NCI-H1092 (cell line): Measurements from ENCODE around the gene HIVEP3.

ENCODE experiments used
- DNase-seq: peaks from one replicate; lab custom pipeline; 2025; lab: John Stamatoyannopoulos, UW

Gene HIVEP3

DNA sequence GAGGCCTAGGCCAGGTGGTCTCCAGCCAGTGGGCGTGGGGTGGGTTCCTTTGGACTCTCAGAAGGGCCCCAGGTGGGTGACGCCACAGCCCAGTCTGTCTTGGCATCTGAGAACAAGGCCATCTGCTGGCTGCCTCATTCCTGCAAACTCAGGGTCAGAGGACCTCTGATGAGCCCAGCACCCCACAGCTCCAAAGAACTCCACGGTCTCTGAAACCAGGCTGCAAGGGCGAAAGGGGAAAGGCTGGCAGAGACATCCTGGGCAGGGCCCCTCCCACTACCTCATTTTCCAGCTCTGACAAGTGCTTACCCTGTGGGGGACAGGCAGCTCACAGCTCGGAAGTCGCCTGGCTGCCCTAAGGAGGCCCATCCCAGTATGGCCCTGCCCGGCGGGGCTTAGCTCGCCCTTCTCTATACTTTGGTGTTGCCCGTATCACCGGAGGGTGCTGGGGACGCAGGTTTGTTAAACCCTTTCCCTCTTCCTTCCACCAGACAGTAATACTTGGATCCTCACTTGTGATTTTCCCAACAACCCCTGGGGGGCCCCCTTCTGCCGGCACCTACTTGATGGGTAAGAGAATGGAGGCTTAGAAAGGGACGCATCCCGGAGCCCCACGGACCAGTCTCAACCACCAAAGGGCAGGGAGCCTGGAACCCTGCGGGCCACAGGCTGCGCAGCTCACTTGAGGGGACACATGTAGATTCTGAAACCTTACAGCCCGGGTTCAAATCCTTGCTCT, 423.3 kb downstream of the HIVEP3 start:
- DNase-seq, result no peak

DNA sequence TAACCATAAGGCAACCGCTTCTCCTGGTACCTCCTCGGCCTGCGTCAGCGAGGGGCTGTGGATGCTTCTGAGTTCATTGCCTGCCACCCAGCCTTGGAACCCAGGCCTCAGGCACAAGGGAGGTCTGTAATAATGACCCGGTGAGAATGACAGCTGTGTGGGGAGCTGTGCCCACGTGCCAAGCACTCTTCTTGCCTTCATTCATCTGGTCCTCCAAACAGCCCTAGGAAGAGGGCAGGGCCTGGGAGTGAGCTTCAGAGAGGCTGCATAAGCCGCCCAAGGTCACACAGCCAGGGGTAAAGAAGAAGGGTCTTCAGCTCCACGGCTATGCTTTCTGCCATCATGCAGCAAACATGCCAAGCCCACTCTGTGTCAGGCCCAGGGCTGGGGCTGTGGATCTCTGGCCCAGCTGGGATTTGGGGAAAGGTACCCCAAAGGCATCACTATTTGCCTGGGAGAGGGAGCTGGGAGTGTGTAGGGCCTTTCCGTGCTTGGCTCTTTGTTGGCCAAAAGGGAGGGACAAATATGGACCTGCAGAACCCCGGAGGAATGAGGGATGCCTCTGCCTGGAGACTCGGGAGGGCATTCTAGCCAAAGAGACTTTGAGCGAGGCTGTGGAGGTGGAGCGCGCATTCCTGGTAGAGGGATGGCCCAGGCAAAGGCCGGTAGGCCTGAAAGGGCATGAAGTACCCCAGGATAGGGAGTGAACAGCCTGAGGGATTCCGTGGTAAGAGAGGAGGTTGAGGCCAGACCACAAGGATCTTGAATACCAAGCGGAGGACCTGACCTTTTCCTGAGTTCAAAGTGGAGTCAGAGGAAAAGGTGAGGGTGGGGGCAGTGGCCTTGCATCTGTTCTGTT, 424.1 kb downstream of the HIVEP3 start:
- DNase-seq, result no peak

DNA sequence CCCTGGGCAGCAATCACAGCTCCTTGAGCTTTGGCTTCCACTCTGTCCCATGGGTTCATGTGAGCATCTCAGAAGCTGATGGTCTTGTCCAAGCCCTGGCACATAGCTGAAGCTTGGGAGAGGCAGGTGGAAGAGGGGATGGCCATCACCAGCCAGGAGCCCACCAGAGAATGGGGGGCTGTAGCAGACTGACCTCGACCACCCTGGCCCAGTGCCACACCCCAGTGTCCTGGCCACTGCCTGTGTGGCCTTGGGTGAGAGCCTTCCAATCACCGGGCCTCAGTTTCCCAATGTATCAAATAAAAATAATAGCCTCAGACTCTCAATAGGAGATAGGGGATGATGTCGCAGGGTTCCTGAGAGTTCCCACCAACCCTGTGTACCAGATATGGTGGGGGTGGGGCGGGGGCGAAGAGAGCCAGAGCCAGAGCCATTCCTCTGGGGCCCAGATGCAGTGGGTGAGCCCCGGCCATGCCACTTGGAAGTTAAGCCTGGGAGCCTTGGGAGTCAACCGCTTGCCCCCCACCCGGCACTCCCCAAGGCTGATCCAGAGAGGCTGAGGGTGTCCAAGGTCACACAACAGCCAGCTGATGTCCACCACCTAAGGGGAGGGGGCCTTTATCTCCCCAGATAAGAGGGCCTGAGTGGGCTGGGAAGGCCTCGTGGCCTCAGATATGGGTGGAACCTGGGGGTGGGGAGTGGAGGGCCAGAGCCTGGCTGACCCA, 424.9 kb downstream of the HIVEP3 start:
- DNase-seq, result no peak

DNA sequence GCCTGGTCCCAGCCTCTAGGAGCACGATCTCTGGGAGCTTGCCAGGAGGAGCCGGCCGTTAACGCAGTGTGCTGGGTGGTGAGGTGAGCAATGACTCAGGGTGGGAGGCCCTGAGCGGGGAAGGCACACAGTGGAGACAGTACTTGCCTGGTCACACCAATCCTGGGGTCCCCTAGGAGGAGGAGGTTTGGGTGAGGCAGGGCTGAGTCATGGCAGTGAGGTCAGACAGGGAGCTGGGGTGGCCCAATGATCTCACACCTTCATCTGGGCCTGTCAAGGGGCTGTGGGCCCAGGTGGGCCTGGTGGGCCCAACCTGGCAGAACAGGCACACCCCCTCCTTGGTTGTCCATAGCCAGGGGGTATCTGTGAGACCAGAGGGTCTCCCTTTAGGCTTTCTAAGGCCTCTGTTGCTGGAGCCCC, 425.6 kb downstream of the HIVEP3 start:
- no peak for DNase-seq

DNA sequence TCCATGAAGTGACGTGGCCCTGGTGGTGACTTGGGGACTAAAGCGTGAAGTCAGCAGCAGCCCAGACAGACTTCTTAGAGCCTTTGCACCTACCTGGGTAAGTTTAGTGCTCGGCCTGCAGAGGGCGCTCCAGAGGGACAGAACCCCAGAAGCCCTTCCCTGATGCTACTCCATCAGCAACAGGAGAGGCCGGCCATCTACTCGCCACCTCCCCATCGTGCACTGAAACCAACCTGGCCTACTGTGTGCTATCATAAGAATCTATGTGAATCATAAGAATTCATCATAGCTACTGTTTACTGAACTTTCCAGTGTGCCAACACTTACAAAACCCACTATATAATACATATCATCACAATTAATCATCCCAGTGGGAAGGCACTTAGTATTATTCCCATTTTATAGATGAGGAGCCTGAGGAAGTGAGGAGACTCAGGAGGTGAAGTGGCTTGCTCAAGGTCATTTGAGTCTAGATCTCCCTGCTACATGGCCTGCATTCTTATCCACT, 426.3 kb downstream of the HIVEP3 start:
- no peak for DNase-seq

DNA sequence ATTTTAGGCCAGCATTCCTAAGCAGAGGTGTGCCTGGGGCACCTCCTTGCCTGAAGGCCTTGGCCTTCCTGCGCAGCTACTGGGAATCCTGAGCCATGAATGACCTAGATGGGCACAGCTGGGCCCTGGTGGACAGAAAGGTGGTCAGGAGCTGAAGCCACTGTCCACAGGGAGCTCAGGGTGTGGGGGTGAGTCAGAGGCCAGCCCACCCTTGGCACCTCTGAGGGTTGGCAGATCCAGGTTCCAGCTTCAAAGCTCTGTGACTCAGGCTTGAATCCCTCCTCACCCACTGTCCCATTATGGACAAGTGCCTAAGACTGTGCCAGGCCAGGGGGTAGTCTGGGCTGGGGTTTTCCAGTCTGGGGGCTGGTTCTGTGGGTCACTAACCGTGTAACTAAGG, 427.8 kb downstream of the HIVEP3 start:
- DNase-seq, result no peak

DNA sequence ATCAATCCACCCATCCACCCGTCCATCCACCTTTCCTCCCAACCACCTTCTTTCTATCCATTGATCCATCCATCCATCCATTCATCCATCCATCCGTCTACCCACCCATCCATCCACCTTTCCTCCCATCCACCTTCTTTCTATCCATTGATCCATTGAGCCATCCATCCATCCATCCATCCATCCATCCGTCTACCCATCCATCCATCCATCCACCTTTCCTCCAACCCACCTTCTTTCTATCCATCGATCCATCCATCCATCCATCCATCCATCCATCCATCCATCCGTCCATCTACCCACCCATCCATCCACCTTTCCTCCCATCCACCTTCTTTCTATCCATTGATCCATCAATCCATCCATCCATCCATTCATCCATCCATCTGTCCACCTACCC, 429.2 kb downstream of the HIVEP3 start:
- DNase-seq, result no peak

DNA sequence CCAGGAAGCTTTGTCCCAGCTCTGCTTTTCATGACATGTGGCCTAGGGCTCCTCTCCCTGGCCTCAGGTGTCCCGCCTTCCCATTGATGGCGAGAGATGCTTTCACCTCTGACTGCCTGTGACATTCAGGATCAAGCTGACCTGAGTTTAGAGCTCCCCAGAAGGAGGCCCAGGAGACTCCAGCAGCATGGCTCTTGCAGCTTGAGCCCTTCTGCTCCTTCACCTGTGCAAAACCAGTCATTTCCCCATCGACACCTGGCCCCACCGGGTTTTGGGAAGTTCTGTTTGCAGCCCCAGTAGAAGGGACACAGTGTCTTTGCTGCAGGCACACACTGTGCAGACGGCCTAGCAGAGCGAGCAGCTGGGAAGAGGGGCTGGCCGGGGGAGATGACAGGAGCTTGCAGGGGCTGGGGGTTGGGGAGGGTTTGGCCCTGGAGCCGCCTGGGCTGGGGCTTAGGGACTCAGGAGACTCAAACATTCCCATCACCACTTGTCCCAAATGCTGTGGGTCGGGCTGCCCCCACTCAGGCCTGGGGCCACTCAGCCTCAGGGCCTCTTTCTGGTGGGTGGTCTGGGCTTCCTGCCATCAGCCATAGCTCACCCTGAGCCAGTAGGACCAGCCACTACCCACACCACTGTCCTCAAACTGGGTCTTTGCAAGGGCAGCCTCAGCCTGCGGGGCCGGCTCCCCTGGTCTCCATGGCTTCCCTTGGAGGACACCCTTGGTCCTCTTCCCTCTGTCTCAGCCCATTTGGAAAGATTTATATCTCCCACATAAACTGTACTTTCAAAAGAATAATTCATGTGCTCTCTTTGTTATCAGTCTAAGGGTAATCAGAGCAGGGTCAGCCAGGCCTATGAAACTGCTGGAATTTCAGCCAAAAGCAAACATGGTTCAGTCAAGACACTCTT, 430.4 kb downstream of the HIVEP3 start:
- DNase-seq, result no peak

DNA sequence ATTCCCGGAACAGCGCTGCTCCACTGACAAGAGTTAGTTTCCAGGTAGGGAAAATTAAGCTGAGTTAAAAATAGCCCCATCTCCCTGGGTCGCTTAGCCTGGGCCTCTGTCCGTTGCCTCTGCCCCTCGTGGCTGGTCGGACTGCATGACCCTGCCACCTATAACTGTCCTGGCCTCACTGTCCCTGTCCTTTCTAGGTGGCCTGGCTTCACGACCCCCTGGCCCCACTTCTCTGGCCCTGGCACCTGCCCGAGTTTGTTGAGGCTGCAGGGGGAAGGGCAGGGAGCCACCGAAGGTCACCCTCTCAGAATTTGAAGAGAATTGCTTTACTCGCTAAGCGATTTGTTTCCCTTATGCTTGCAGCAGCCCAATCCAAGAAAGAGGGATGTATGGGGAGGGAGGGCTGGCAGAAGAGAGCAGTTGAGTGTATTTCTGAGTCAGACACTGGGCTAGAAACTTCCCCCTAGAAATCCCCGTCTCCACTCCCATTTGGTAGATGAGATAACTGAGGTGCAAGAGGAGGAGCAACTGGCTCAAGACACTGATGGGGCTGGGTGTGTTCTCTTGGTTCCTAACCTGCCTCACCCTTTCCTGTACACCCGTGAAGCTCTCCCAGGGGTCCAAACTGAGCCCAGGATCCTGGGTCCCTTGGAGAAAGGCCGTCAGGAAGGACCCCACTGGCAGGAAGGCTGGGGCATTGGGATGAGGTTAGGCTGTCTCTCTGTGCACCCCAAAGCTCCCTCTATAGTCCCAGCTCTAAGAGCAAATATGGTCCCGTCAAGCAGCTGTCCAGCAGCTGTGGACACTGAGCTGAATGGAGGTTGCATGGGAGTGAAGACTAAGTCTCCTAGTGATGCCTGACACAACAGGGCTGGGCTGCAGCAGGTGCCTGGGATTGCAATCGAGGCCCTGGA, 431.3 kb downstream of the HIVEP3 start:
- no peak for DNase-seq

DNA sequence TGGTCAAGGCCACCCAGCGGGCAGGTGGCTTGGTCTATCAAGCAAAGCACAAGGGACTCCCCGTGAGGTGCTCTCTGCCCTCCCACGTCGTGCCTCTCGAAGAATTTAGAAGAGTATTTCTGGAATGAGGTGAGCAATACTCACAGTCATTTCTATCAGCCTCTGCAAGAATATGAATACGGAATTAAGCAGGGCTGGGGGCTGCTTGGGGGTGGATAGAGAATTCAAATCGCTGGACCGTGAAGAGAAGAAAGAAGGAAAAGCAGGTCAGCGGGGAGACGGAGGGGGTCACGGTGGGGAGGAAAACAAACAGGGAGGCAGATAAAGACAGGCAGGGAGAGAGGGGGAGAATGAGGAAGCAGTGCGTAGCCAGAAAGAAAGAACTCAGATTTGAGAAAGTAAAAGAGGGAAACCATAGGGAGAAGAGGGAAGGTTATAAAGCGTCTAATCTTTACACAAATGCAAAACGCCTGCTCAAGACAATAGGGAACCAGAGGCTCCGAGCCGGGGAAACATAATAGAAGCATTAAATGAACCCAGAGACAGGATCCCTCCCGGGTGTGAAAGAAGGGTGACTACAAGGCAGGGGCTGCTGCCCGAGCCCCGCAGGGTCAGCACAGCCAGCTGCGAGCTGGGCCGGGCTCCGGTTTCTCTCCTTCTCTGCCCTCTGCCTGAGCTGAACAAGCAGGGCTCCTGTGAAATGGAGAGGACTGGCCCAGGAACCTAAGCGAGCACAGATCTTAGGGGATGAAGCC, 432.2 kb downstream of the HIVEP3 start:
- DNase-seq, result no peak

DNA sequence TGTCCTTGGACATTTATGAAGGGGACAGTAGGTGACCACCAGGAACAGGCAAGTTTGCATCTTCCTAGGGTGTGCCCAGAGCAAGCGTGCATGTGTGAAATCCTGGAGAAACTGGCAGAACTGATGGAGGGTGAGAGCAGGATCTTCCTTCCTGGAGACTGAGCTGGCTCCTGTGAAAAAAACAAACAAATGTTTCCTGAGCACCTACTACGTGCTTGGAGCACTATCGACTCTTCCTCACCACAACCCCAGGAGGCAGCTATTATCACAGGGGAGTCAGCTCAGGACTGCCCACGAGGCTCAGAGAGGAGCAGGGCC, 432.7 kb downstream of the HIVEP3 start:
- no peak for DNase-seq

DNA sequence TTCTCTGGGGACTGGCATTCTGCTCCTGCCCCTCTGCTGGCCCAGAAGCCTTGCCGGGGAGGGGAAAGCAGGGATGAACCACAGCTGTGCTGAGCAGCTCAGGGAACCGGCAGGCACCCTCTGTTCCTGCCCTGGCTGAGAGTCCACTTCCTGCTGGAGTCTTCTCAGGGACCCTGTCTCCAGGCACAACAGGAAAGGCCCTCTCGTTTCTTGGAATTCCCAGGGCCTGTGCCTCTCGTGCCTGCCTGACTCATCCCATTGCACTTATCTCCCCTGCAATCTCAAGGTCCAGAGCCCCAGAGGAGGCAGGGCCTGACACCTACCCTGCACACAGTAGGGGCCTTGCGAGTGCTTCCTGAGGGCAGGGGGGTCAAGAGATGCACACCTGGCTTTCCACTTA, 433.1 kb downstream of the HIVEP3 start:
- DNase-seq, result no peak

DNA sequence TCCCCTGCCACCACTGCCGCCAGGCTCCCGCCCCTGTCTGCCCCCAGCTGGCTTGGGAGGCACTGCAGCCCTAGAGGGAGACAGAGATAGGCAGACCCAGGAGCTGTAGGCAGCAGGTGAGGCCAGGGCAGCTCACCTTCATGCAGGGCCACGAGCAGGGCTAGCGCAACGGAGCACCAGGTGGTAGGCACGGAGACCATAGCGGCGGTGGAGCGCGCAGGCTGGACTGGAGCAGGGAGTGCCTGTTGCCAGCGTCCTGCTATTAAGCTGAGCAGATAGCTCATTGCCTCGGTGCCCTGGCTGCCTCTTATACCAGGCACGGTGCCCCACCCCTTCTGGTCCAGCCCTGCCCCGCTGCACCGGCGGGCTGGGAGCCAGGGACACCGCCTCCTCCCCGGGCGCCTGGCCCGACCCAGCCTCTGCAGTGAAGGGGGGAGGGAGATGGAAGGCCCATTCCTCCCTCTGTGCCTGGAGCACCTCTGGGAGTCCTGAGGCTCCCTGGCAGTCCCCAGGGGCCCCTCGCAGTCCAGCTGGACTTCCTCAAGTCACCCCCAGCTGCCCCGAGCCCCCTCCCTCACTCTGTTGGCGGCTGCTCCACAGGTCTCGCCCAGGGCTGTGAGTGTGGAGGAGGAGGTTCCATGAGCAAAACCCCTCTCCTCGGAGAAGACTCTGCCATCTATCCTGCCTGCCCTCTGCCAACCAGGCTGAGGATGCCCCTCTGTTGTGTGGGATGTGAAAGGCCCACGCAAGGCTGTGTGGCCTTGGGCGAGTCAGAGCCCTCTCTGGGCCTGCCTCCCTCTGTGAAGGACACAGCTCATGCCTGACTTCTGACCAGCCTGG, 434.1 kb downstream of the HIVEP3 start, which contains the start of gene EDN2:
TSS of gene EDN2 (minus strand) at position 282 of the 840 bp plus-strand sequence. CDS start at position 200, 82 bp downstream.
- peak; percentile 61 for DNase-seq

DNA sequence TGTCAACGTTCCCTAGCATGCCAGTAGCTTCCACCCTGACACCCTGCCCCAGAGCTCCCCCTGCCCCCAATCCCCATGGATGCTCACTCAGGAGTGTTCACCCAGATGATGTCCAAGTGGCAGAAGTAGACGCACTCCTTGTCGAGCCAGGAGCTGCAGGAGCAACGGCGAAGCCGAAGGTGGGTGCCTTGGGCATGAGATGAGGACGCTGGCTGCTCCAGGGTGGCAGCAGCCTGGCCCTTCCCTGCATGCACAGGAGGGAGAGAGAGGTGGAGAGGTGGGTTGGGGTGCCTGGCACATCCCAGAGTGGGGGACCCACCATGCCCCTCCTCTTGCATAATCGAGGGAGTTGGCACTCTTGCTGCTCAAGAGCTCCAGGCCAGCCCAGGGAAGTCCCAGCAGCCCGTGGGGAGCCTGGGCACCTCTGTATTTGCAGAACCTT, 434.7 kb downstream of the HIVEP3 start:
- DNase-seq, result no peak

DNA sequence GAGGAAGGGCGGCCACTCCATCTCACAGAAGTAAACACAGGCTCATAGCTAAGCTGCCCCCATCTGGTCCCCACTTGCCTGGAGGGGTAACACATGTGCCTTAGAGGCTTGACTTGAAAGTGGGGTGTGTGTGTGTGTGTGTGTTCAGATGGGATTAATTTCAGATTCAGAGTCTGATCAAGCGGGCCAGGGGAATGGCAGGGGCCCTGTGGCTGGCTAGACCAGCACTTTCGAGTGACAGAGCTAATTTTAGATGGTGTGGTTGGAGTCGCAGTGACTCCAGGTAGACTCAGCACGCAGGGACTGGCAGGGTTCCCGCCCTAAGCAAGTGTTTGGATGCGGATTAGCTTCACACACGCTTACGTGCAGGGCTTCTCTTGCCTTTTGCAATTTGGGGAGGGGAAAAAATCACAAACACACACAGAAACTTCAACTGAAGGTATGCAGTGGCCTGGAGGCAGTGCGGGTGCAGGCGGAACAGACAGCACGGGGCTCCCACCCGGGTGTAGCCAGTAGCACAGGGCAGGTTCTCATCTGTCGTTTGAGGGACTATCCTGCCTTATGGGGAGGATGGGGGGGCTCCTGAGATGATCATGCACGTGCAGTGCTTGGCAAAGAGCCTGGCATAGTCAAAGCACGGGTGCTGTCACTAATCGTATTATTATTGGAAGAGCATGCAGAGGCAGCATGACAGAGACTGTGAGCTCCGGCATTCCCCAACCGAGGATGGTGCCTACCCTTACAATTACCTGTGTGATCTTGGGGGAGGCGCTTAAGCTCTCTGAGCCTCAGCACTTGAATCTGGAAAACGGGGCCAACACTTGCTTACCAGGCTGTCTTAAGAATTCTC, 435.5 kb downstream of the HIVEP3 start:
- DNase-seq, result no peak

DNA sequence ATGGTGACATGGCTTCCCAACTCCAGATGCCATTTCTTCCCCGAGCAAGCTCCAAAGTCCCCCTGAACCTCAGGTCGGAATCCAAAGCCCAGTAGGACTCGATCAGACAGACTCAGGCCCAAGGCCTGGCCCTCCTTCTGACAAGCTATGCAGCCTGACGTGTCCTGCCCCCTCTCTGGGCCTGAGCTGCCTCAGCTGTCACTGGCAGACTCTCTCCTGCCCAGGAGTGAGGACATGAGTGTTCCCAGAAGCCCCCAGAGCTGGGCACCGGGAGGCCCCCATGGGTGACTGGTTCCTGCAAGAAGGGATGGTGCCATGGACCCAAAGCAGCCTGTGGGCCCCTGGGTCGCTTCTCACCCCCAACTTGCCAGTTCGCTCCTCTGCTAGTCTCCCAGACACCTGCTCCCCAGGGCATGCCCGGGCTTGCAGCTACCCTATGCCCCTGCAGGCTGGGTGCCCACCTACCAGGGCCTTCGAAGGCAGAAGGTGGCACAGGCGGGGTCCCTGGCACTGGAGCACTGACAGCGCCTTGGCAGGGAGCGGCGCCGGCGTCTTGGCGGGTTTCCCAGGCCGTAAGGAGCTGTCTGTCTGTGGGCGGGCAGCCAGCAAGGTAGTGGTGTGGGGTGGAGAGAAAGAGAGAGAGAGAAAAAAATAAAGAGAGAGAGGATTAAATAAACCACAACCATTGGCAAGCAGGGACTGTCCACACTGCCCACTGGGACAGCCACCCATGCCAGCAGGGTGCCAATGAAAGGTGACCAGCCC, 436.5 kb downstream of the HIVEP3 start:
- DNase-seq, result peak; percentile 54
